Measurements from ENCODE around the gene POLDIP3. TPM values are rescaled to one million over a fixed set of nuclear protein-coding genes. Genes with fewer than 3 reads are reported as not detected.
"Not testable (repeated sequence)": the region's sequence is repeated elsewhere in the genome, so short reads cannot be mapped to it uniquely, and the experiment has no call there.

POLDIP3 gene
- total RNA-seq, 1 donor from 2014 or later: 75.4 TPM

GRCh38 chr22:42535082-42535731 is 79.5 kb downstream of the POLDIP3 start:
- H3K4me3 Mint-ChIP-seq; H3K27ac Mint-ChIP-seq; H3K36me3 Mint-ChIP-seq (ENCODE audit: low read depth); H3K9me3 Mint-ChIP-seq; DNase-seq; intact Hi-C loops (cut with micrococcal nuclease); H3K27me3 Mint-ChIP-seq: not testable (repeated sequence)
- peaks cover 18% of the 10 kb centered on the region for H3K4me1 Mint-ChIP-seq

Other genes starting within 250 kb of the POLDIP3 start
- 0.05 and 0.07 TPM in 2 replicates for gene NFAM1, start 182.5 kb downstream of the POLDIP3 start, total RNA-seq
- gene RRP7A, start 95.1 kb downstream of the POLDIP3 start, total RNA-seq: 141 and 150 TPM in 2 replicates
- gene SERHL2, start 60.9 kb downstream of the POLDIP3 start, total RNA-seq: 2.2 and 2.3 TPM in 2 replicates
- gene ATP5MGL, start 25.7 kb upstream of the POLDIP3 start, total RNA-seq: 0.98 and 1.2 TPM in 2 replicates
- gene CYB5R3, start 34.5 kb upstream of the POLDIP3 start, total RNA-seq: 76.2 and 77.0 TPM in 2 replicates
- gene A4GALT, start 106.0 kb upstream of the POLDIP3 start, total RNA-seq: not detected in 2 replicates
- gene ARFGAP3, start 242.4 kb upstream of the POLDIP3 start, total RNA-seq: 33.2 and 34.8 TPM in 2 replicates

Data from activated CD4-positive, alpha-beta T cell treated with anti-CD3 and anti-CD28 coated beads, Interleukin-2, amount 10 ng/mL, durations not matched to agents 24 days and 14 days (primary cell).